GM19238 (cell line): ENCODE results near the gene ZDHHC14.
"Not testable (repeated sequence)": the region's sequence is repeated elsewhere in the genome, so short reads cannot be mapped to it uniquely, and the experiment has no call there.

Source experiments
- DNase-seq: peaks from one replicate; pipeline ENCODE4 v3.0.0; 2011; ENCODE audit warnings: low spot score; ENCODE audit not compliant: insufficient read length

ZDHHC14 gene

GRCh38 chr6:157714153-157714490 lies 333.1 kb downstream of the ZDHHC14 start:
- no peak for DNase-seq

GRCh38 chr6:157715728-157716164 lies 334.8 kb downstream of the ZDHHC14 start:
- no peak for DNase-seq

GRCh38 chr6:157716251-157716995 lies 335.4 kb downstream of the ZDHHC14 start:
- DNase-seq, result no peak

GRCh38 chr6:157717340-157717748 lies 336.4 kb downstream of the ZDHHC14 start:
- DNase-seq, result no peak

- no peak for DNase-seq
Observed at GRCh38 chr6:157718503-157719187, 337.7 kb downstream of the ZDHHC14 start.

- not testable (repeated sequence) for DNase-seq
Observed at GRCh38 chr6:157720964-157721363, 340.0 kb downstream of the ZDHHC14 start.

GRCh38 chr6:157721426-157721825 lies 340.4 kb downstream of the ZDHHC14 start:
- DNase-seq, result no peak

- DNase-seq, result no peak
Observed at GRCh38 chr6:157721830-157722229, 340.8 kb downstream of the ZDHHC14 start.

- DNase-seq, result no peak
Observed at GRCh38 chr6:157723376-157723775, 342.4 kb downstream of the ZDHHC14 start.

GRCh38 chr6:157724138-157724820 lies 343.3 kb downstream of the ZDHHC14 start:
- no peak for DNase-seq

GRCh38 chr6:157724960-157725741 lies 344.2 kb downstream of the ZDHHC14 start:
- DNase-seq, result no peak

- no peak for DNase-seq
Observed at GRCh38 chr6:157725836-157726235, 344.8 kb downstream of the ZDHHC14 start.

GRCh38 chr6:157726892-157727628 lies 346.1 kb downstream of the ZDHHC14 start:
- DNase-seq, result no peak
